Fibroblast of lung (primary cell): Measurements from ENCODE around the gene KIAA1671. TPM values are rescaled to one million over a fixed set of nuclear protein-coding genes. Genes with fewer than 3 reads are reported as not detected.

Experiments
- DNase-seq, 2 donors: peaks; one replicate each; pipeline versions ENCODE4 v3.0.0 to v3.0.0-alpha.2; 2010; ENCODE audit warnings: low read depth in 2 of 2
- H2AFZ ChIP-seq: 2 replicates; pipeline ENCODE4 v1.5.1; 2012; ENCODE audit warnings: low read length, control low read depth, inconsistent platforms
- H3K27ac ChIP-seq: 2 replicates; pipeline ENCODE4 v1.5.1; 2011; ENCODE audit warnings: low read length, control low read depth; ENCODE audit not compliant: insufficient read depth
- H3K27me3 ChIP-seq: 2 replicates; pipeline ENCODE4 v1.5.1; 2011; ENCODE audit warnings: mild to moderate bottlenecking, low read length; ENCODE audit not compliant: control insufficient read depth, insufficient read depth
- H3K36me3 ChIP-seq: 2 replicates; pipeline ENCODE4 v1.5.1; 2011; ENCODE audit warnings: low read length; ENCODE audit not compliant: control insufficient read depth, insufficient read depth
- H3K4me1 ChIP-seq: 2 replicates; pipeline ENCODE4 v1.5.1; 2011; ENCODE audit warnings: low read length; ENCODE audit not compliant: control insufficient read depth, insufficient read depth; ENCODE audit errors: extremely low read depth
- H3K4me2 ChIP-seq: 2 replicates; pipeline ENCODE4 v1.5.1; 2011; ENCODE audit warnings: low read length, control low read depth; ENCODE audit not compliant: insufficient read depth; ENCODE audit errors: extremely low read depth
- H3K4me3 ChIP-seq, 4 experiments: fragments of 200-600 bp in 1 of 4; sonication (generic) in 1 of 4; replicated peaks in 1 of 4; 2 replicates each; pipeline ENCODE4 v1.5.1; 2011 to 2016; ENCODE audit warnings: low read length in 4 of 4, low read depth in 3 of 4, mild to moderate bottlenecking in 3 of 4, control low read depth in 2 of 4, inconsistent platforms in 1 of 4, mixed read lengths in 1 of 4; ENCODE audit not compliant: insufficient read depth in 1 of 4; ENCODE audit errors: control extremely low read depth in 1 of 4
- H3K79me2 ChIP-seq: 2 replicates; pipeline ENCODE4 v1.5.1; 2012; ENCODE audit warnings: mild to moderate bottlenecking, low read length, inconsistent platforms; ENCODE audit not compliant: control insufficient read depth, insufficient read depth
- H3K9ac ChIP-seq: 2 replicates; pipeline ENCODE4 v1.5.1; 2011; ENCODE audit warnings: mild to moderate bottlenecking, low read length, control low read depth; ENCODE audit not compliant: insufficient read depth
- H3K9me3 ChIP-seq: 2 replicates; pipeline ENCODE4 v1.5.1; 2012; ENCODE audit warnings: low read depth, low read length; ENCODE audit not compliant: control insufficient read depth, insufficient read depth
- H4K20me1 ChIP-seq: 2 replicates; pipeline ENCODE4 v1.5.1; 2011; ENCODE audit warnings: low read length; ENCODE audit not compliant: control insufficient read depth, insufficient read depth; ENCODE audit errors: extremely low read depth
- CTCF ChIP-seq, 2 donors: IDR thresholded peaks in 1 of 2; conservative IDR thresholded peaks in 1 of 2; 1 replicate in 1 of 2; 2 replicates in 1 of 2; pipeline ENCODE4 v1.5.1; 2011 to 2012; ENCODE audit warnings: low read length in 2 of 2, control low read depth in 1 of 2, inconsistent platforms in 1 of 2, low read depth in 1 of 2, mild to moderate bottlenecking in 1 of 2
- EZH2 ChIP-seq: IDR thresholded peaks from 2 replicates; pipeline ENCODE4 v1.5.1; 2012; ENCODE audit warnings: low read length, control low read depth, mild to moderate bottlenecking; ENCODE audit errors: missing control alignments
- polyA plus RNA-seq, 2 donors: library from polyadenylated mRNA; depleted of rRNA in 1 of 2; stranded (reverse) in 1 of 2; unstranded in 1 of 2; fragments of >200 nt; gene quantifications; 2 replicates each; pipeline ENCODE4 v1.2.1, GENCODE V29; 2011 to 2012; ENCODE audit warnings: missing spikeins in 1 of 2
- total RNA-seq: library from RNA; depleted of rRNA; stranded (reverse); fragments of >200 nt; gene quantifications from 2 replicates; pipeline ENCODE4 v1.2.1, GENCODE V29; 2014

KIAA1671 gene
- total and polyA plus RNA-seq, 2 donors (not counting 1 experiment from before 2014, with no cell fraction given): 0.34 to 1.3 TPM

- no peaks in the 10 kb centered on the region for H3K36me3 ChIP-seq
- no peaks in the 10 kb centered on the region for H4K20me1 ChIP-seq
- no peaks in the 10 kb centered on the region for H3K27me3 ChIP-seq
- no peak for TF ChIP-seq EZH2
- no peak for TF ChIP-seq CTCF (conservative IDR thresholded peaks at IDR 0.05 in 1 of 2, IDR thresholded peaks at IDR 0.05 in 1 of 2; ENCODE audit: low read depth in 1 of 2, low read length in 2 of 2)
- no peak for DNase-seq
- H3K4me1 ChIP-seq: no peaks in the 10 kb centered on the region
- no peak overlapping the region for H3K4me3 ChIP-seq
- no peaks in the 10 kb centered on the region for H3K9me3 ChIP-seq
- H2AFZ ChIP-seq: no peak overlapping the region
- no peak overlapping the region for H3K27ac ChIP-seq
- H3K4me2 ChIP-seq: no peak overlapping the region
- no peaks in the 10 kb centered on the region for H3K79me2 ChIP-seq
- H3K9ac ChIP-seq: no peak overlapping the region
These were observed 184.5 kb downstream of the KIAA1671 start for GRCh38 chr22:25136953-25137576.

GRCh38 chr22:25137577-25138525 lies 185.3 kb downstream of the KIAA1671 start:
- DNase-seq: peak in 1 of 2 donors; percentile 2
- TF ChIP-seq CTCF (conservative IDR thresholded peaks at IDR 0.05 in 1 of 2, IDR thresholded peaks at IDR 0.05 in 1 of 2; ENCODE audit: low read depth in 1 of 2, low read length in 2 of 2): no peak
- TF ChIP-seq EZH2: no peak
- no peaks in the 10 kb centered on the region for H4K20me1 ChIP-seq

GRCh38 chr22:25139062-25139461 lies 186.5 kb downstream of the KIAA1671 start:
- no peaks in the 10 kb centered on the region for H3K4me1 ChIP-seq
- H2AFZ ChIP-seq: no peak overlapping the region
- no peak overlapping the region for H3K27ac ChIP-seq
- no peak overlapping the region for H3K4me3 ChIP-seq
- no peaks in the 10 kb centered on the region for H3K36me3 ChIP-seq
- H3K79me2 ChIP-seq: no peaks in the 10 kb centered on the region
- H3K9ac ChIP-seq: no peak overlapping the region
- TF ChIP-seq CTCF (conservative IDR thresholded peaks at IDR 0.05 in 1 of 2, IDR thresholded peaks at IDR 0.05 in 1 of 2; ENCODE audit: low read depth in 1 of 2, low read length in 2 of 2): no peak
- TF ChIP-seq EZH2: no peak
- H3K27me3 ChIP-seq: no peaks in the 10 kb centered on the region
- no peak overlapping the region for H3K4me2 ChIP-seq
- no peak for DNase-seq
- H3K9me3 ChIP-seq: no peaks in the 10 kb centered on the region
- H4K20me1 ChIP-seq: no peaks in the 10 kb centered on the region

More at GRCh38 chr22:25137577-25138525, 185.3 kb downstream of the KIAA1671 start:
- Histone ChIP-seq H3K79me2 (no peaks in the 10 kb centered on the region), H3K9me3 (no peaks in the 10 kb centered on the region), H3K27me3 (no peaks in the 10 kb centered on the region), H3K27ac (no peak overlapping the region), H3K4me2 (no peak overlapping the region), H3K4me3 (no peak overlapping the region), H2AFZ (no peak overlapping the region), H3K36me3 (no peaks in the 10 kb centered on the region), H3K4me1 (no peaks in the 10 kb centered on the region), H3K9ac (no peak overlapping the region)
